ENCODE measurements around the gene CAPN14. TPM values are rescaled to one million over a fixed set of nuclear protein-coding genes. Genes with fewer than 3 reads are reported as not detected.

The CAPN14 gene
- total and polyA plus RNA-seq, 2 of the 4 experiments (the other 2 are of a cell fraction): under 0.01 to 0.09 TPM

DNA sequence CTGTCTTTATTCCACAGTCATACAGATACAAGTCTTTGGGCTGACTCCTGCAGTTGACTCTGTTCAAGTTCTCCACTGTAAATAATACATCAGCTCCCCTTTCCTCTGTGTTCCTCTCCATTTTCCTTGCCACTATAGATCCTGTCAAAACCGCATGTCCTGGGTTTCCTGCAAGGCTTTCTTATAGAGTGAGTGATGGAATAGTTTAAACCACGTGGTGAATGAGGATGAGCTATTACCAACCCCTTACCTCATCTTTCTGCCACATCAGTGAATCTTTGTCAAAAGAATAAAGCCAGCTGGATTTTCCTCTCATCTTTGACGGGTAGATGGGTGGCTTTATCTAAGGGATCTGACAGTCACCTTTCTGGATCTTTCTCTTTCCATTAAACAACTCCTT lies 75.2 kb downstream of the CAPN14 start:
- ATAC-seq (ENCODE audit: low read depth) (no peak), DNase-seq (no peak)
- Histone ChIP-seq H3K27ac (ENCODE audit: insufficient read depth, low read length) (no peak overlapping the region), H3K14ac (replicated peaks; ENCODE audit: low read depth, low read length) (no peak overlapping the region), H2BK15ac (ENCODE audit: low read depth, low read length) (no peak overlapping the region), H2AK5ac (ENCODE audit: low read depth, low read length) (no peak overlapping the region), H2BK120ac (ENCODE audit: low read depth, low read length) (no peak overlapping the region), H4K20me1 (ENCODE audit: insufficient read depth, low read length) (no peaks in the 10 kb centered on the region), H2BK5ac (ENCODE audit: low read depth, low read length, poor library complexity, severe bottlenecking) (no peak overlapping the region), H3K4me3 (ENCODE audit: insufficient read depth, low read depth, low read length) (no peak overlapping the region), H2BK20ac (ENCODE audit: low read depth, low read length) (no peak overlapping the region), H3K9me1 (ENCODE audit: insufficient read depth, low read length) (no peaks in the 10 kb centered on the region), H2AFZ (replicated peaks; ENCODE audit: low read length, poor library complexity) (no peak overlapping the region), H2AK9ac (replicated peaks; ENCODE audit: low read depth, low read length, poor library complexity) (no peak overlapping the region), H4K5ac (ENCODE audit: low read depth, low read length) (no peak overlapping the region), H3K4me1 (ENCODE audit: control insufficient read depth, insufficient read depth, low read length) (no peaks in the 10 kb centered on the region), H3K79me1 (ENCODE audit: low read depth in 1 of 2, low read length in 2 of 2) (no peaks in the 10 kb centered on the region), H3K4me2 (ENCODE audit: low read depth, low read length) (no peak overlapping the region), H3K9me3 (ENCODE audit: control insufficient read depth, insufficient read depth, low read length) (no peaks in the 10 kb centered on the region), H4K91ac (ENCODE audit: insufficient read depth, low read depth, low read length) (no peak overlapping the region), H3K23ac (ENCODE audit: low read depth, low read length) (no peak overlapping the region), H3K4ac (ENCODE audit: low read depth, low read length) (no peak overlapping the region), H3K9ac (ENCODE audit: low read depth, low read length) (no peak overlapping the region), H3K36me3 (ENCODE audit: control insufficient read depth, insufficient read depth, low read length) (no peaks in the 10 kb centered on the region), H4K8ac (ENCODE audit: low read depth in 2 of 2, low read length in 2 of 2) (no peak overlapping the region), H3K27me3 (ENCODE audit: control insufficient read depth, insufficient read depth, low read length) (peaks cover 44% of the 10 kb centered on the region), H3K18ac (ENCODE audit: low read depth, low read length) (no peak overlapping the region), H3K56ac (ENCODE audit: extremely low read depth, insufficient read depth, low read length) (no peak overlapping the region)
- intact Hi-C loops (cut with micrococcal nuclease): no loop called here
- in situ Hi-C loops (cut with MboI; ENCODE audit: low sequenced_read_pairs): no loop called here
- POLR2A ChIA-PET (ENCODE audit: unreplicated experiment): no interaction called here
- dilution Hi-C loops (cut with HindIII; ENCODE audit: low sequenced_read_pairs, unreplicated experiment): no loop called here
- no peak for TF ChIP-seq SMC3 (IDR thresholded peaks at IDR 0.05; ENCODE audit: low read depth, low read length)
- TF ChIP-seq, protein P1, sequence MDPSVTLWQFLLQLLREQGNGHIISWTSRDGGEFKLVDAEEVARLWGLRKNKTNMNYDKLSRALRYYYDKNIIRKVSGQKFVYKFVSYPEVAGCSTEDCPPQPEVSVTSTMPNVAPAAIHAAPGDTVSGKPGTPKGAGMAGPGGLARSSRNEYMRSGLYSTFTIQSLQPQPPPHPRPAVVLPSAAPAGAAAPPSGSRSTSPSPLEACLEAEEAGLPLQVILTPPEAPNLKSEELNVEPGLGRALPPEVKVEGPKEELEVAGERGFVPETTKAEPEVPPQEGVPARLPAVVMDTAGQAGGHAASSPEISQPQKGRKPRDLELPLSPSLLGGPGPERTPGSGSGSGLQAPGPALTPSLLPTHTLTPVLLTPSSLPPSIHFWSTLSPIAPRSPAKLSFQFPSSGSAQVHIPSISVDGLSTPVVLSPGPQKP (IDR thresholded peaks at IDR 0.05; ENCODE audit: borderline replicate concordance, low read depth, low read length): no peak
- TF ChIP-seq RAD21 (IDR thresholded peaks at IDR 0.05; ENCODE audit: low read length): no peak
- TF ChIP-seq, protein P2, sequence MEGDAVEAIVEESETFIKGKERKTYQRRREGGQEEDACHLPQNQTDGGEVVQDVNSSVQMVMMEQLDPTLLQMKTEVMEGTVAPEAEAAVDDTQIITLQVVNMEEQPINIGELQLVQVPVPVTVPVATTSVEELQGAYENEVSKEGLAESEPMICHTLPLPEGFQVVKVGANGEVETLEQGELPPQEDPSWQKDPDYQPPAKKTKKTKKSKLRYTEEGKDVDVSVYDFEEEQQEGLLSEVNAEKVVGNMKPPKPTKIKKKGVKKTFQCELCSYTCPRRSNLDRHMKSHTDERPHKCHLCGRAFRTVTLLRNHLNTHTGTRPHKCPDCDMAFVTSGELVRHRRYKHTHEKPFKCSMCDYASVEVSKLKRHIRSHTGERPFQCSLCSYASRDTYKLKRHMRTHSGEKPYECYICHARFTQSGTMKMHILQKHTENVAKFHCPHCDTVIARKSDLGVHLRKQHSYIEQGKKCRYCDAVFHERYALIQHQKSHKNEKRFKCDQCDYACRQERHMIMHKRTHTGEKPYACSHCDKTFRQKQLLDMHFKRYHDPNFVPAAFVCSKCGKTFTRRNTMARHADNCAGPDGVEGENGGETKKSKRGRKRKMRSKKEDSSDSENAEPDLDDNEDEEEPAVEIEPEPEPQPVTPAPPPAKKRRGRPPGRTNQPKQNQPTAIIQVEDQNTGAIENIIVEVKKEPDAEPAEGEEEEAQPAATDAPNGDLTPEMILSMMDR (conservative IDR thresholded peaks at IDR 0.05; ENCODE audit: low read depth, low read length): no peak
- no peak for TF ChIP-seq MXI1 (IDR thresholded peaks at IDR 0.05; ENCODE audit: borderline replicate concordance, low read depth, low read length)
- no peak for TF ChIP-seq POLR2A (IDR thresholded peaks at IDR 0.05; ENCODE audit: low read depth, low read length)
- no peak for TF ChIP-seq NFE2L2 (IDR thresholded peaks at IDR 0.05; ENCODE audit: low read depth, low read length)
- TF ChIP-seq MAZ (IDR thresholded peaks at IDR 0.05; ENCODE audit: borderline replicate concordance, low read depth, low read length): no peak
- no peak for TF ChIP-seq BHLHE40 (IDR thresholded peaks at IDR 0.05; ENCODE audit: low read depth, low read length)
- no peak for TF ChIP-seq RCOR1 (IDR thresholded peaks at IDR 0.05; ENCODE audit: insufficient replicate concordance, low read length)
- no CpG with 5 or more reads among the region's 3 CpGs for WGBS, 2 experiments (ENCODE audit: extremely low coverage in 2 of 2, insufficient read length in 1 of 2)
- no TSS peak for BruUV-seq (replicated peaks)
- CTCF ChIA-PET: interaction anchor here (0.9 kb wide), 1 partner anchor 10 kb away, joined by 3 read pairs; no protein-coding TSS in a partner anchor
